ENCODE results near the gene WDR31.
"Not testable (repeated sequence)": the region's sequence is repeated elsewhere in the genome, so short reads cannot be mapped to it uniquely, and the experiment has no call there.

Gene WDR31

GRCh38 chr9:113328045-113328782, 11.9 kb downstream of the WDR31 start:
- no peak for DNase-seq

GRCh38 chr9:113326230-113326629, 13.8 kb downstream of the WDR31 start:
- no peak for DNase-seq

- no peak for DNase-seq
Observed at GRCh38 chr9:113322671-113323070, 17.4 kb downstream of the WDR31 start.

- no peak for DNase-seq
Observed at GRCh38 chr9:113320051-113320450, 20.0 kb downstream of the WDR31 start.

GRCh38 chr9:113319054-113319453, 21.0 kb downstream of the WDR31 start:
- no peak for DNase-seq

GRCh38 chr9:113317777-113318176, 22.3 kb downstream of the WDR31 start:
- no peak for DNase-seq

- DNase-seq: no peak
Observed at GRCh38 chr9:113316030-113316429, 24.0 kb downstream of the WDR31 start.

GRCh38 chr9:113315231-113315630, 24.8 kb downstream of the WDR31 start:
- DNase-seq: no peak

GRCh38 chr9:113313261-113313660, 26.8 kb downstream of the WDR31 start:
- DNase-seq: no peak

GRCh38 chr9:113311961-113312360, 28.1 kb downstream of the WDR31 start:
- DNase-seq: no peak

- no peak for DNase-seq
Observed at GRCh38 chr9:113310538-113310937, 29.5 kb downstream of the WDR31 start.

GRCh38 chr9:113309204-113309813, 30.8 kb downstream of the WDR31 start:
- no peak for DNase-seq

- DNase-seq: no peak
Observed at GRCh38 chr9:113307396-113307975, 32.6 kb downstream of the WDR31 start.

GRCh38 chr9:113306566-113306965, 33.5 kb downstream of the WDR31 start:
- DNase-seq: no peak

GRCh38 chr9:113302792-113303418, 37.2 kb downstream of the WDR31 start, which contains the start of gene RNF183:
Gene RNF183, minus strand, starts transcription at chr9:113303376. Its CDS starts 5,192 bp downstream, at chr9:113298184.
- DNase-seq: no peak

GRCh38 chr9:113301548-113301947, 38.5 kb downstream of the WDR31 start:
- no peak for DNase-seq

GRCh38 chr9:113299800-113300292, 40.2 kb downstream of the WDR31 start:
- no peak for DNase-seq

GRCh38 chr9:113298924-113299770, 40.9 kb downstream of the WDR31 start:
- DNase-seq: peak; percentile 65

- no peak for DNase-seq
Observed at GRCh38 chr9:113298311-113298710, 41.8 kb downstream of the WDR31 start.

GRCh38 chr9:113296796-113297558, 43.1 kb downstream of the WDR31 start:
- DNase-seq: no peak

- DNase-seq: not testable (repeated sequence)
Observed at GRCh38 chr9:113296247-113296646, 43.8 kb downstream of the WDR31 start.

Data from NCI-H748 treated with DMSO at 0.1 percent for 48 hours (cell line).